Right lobe of liver (tissue), 4 donors: ENCODE results near the gene INAFM1.

ENCODE experiments used
- CTCF ChIP-seq, 4 donors: fragments of 200-600 bp in 3 of 4; fragments of 450-650 bp in 1 of 4; IDR thresholded peaks; one replicate each; pipeline versions ENCODE4 v1.5.1 to v1.8.0; 2016 to 2022; ENCODE audit warnings: antibody characterized with exemption in 4 of 4, mild to moderate bottlenecking in 2 of 4
- POLR2A ChIP-seq: fragments of 450-650 bp; IDR thresholded peaks from one replicate; pipeline ENCODE4 v1.6.1; 2017; ENCODE audit warnings: antibody characterized with exemption, mild to moderate bottlenecking
- donor health status: DM: no; HTN: no; CAD: no.
- donor health status: DM: no; HTN: no; CAD: no.
- donor health status: DM: no; HTN: yes; CAD: no.

DNA sequence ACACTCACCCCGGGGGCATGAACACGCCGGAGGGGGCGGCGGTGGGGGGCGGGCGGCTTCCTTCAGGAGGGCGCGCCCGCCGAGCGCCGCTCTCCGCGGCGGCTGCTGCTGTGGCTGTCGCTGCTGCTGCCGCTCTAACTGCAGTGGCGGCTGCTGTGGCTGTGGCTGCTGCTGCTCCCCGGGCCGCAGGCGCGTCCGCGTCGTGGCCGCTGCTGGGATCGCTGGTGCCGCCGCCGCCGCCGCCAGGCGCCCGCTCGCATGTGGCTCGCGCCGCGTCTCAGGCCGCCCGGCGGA, 43.8 kb upstream of the INAFM1 start, which contains the start of gene BBC3:
- TF ChIP-seq POLR2A, result peak; percentile 66
- TF ChIP-seq CTCF (IDR thresholded peaks at IDR 0.05), result no peak
